H1 (cell line): ENCODE data around the gene SEC14L3. TPM values are rescaled to one million over a fixed set of nuclear protein-coding genes. Genes with fewer than 3 reads are reported as not detected.

ENCODE experiments used
- CHD2 ChIP-seq: IDR thresholded peaks from 2 replicates; pipeline ENCODE4 v1.6.1; 2012; ENCODE audit warnings: low read length, improper control_type of control experiment
- NRF1 ChIP-seq: IDR thresholded peaks from 2 replicates; pipeline ENCODE4 v1.6.1; 2011; ENCODE audit warnings: mild to moderate bottlenecking, low read depth, low read length, improper control_type of control experiment
- SAP30 ChIP-seq: fragments of 300-600 bp; sonication (generic); IDR thresholded peaks from 2 replicates; pipeline ENCODE4 v1.7.1; 2012; ENCODE audit warnings: low read length, moderate library complexity, mild to moderate bottlenecking, inconsistent platforms; ENCODE audit not compliant: insufficient read depth, insufficient replicate concordance
- TCF12 ChIP-seq: IDR thresholded peaks from 2 replicates; pipeline ENCODE4 v1.6.1; 2011; ENCODE audit warnings: low read depth, mild to moderate bottlenecking, low read length
- polyA plus RNA-seq, 7 experiments: library from polyadenylated mRNA; depleted of rRNA in 3 of 7; stranded (reverse) in 5 of 7; unstranded in 2 of 7; fragments of >200 nt in 5 of 7; fragments of 200-250 nt in 2 of 7; gene quantifications; 1 replicate in 5 of 7; 2 replicates in 1 of 7; 4 replicates in 1 of 7; pipeline versions ENCODE4 v1.2.1 to v1.2.3, GENCODE V29; 2011 to 2013; ENCODE audit warnings: missing spikeins in 2 of 7, mixed read lengths in 2 of 7
- total RNA-seq: library from RNA; stranded (reverse); fragmentation: NEBNext Ultra II Directional; extraction: Animal tissue kit (Norgen Biotek cat#: 25700); gene quantifications from 2 replicates; pipeline ENCODE4 v1.2.1, GENCODE V29; 2021

The SEC14L3 gene
- total and polyA plus RNA-seq, 2 of the 8 experiments (the other 6 are each of a cell fraction or from before 2014, with no cell fraction given): not detected

DNA sequence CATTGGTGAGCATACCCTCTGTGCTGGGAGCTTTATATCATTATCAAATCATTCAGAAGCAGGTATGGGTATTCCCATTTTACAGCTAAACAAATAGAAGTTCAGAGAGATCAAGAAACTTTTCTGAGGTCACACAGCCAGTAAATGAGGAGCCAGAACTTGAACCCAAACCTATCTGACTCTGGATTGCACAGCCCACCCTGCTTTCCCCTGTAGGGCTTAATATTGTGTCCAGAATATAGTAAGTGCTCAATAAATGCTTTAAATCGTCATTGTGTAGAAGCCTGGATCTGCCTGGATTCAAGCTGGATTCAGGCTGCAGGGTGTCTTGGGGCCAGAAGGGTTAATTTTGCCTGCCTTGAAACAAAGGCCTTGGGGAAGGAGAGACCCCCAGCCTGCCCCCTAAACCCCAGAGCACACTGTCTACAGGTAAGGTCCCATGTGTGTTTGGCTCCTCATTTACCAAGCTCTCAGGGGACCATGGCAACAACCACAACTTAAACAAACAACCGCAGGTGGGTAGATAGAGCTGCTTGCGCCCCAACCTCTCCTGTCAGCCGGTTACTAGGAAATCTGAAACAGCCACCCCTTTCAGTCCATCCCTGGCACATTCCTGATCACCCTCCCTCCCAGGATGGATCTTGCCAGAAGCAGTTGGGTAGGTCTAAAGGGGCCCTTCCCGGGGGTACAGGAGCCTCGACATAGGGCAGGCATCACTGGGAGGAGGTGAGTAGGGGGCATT lies 3.0 kb upstream of the SEC14L3 start (continued):
- no peak for TF ChIP-seq CHD2
- TF ChIP-seq SAP30: no peak
- TF ChIP-seq NRF1: no peak
- TF ChIP-seq TCF12: no peak
